GM12873 (cell line): ENCODE results near the gene TSEN15.

Source experiments
- CTCF ChIP-seq: IDR thresholded peaks from 2 replicates; pipeline ENCODE4 v1.5.1; 2012; ENCODE audit warnings: low read depth, mild to moderate bottlenecking, moderate library complexity, low read length, control low read depth; ENCODE audit not compliant: insufficient read depth; ENCODE audit errors: missing control alignments

TSEN15 gene

GRCh38 chr1:184016169-184016568 lies 35.4 kb upstream of the TSEN15 start:
- TF ChIP-seq CTCF = no peak

- TF ChIP-seq CTCF = no peak
Measured at GRCh38 chr1:184017306-184017705, 34.2 kb upstream of the TSEN15 start.

- TF ChIP-seq CTCF = no peak
Measured at GRCh38 chr1:184018622-184019021, 32.9 kb upstream of the TSEN15 start.

GRCh38 chr1:184019069-184019468 lies 32.5 kb upstream of the TSEN15 start:
- TF ChIP-seq CTCF = no peak

GRCh38 chr1:184019506-184019905 lies 32.0 kb upstream of the TSEN15 start:
- no peak for TF ChIP-seq CTCF

- no peak for TF ChIP-seq CTCF
Measured at GRCh38 chr1:184020328-184020727, 31.2 kb upstream of the TSEN15 start.

- TF ChIP-seq CTCF = no peak
Measured at GRCh38 chr1:184020855-184021254, 30.7 kb upstream of the TSEN15 start.
